DOHH2 (cell line): Measurements from ENCODE around the gene FBXO38.

Experiments used
- H3F3A ChIP-seq: fragments of 200-600 bp; sonication (generic), shearing (Covaris generic); 2 replicates; pipeline ENCODE4 v1.6.0; 2016; ENCODE audit warnings: antibody characterized with exemption, mild to moderate bottlenecking; ENCODE audit not compliant: control insufficient read depth, insufficient read depth
- H3K27ac ChIP-seq: fragments of 200-600 bp; sonication (generic); 2 replicates; pipeline ENCODE4 v1.5.1; 2014; ENCODE audit warnings: low read depth, mild to moderate bottlenecking, low read length, moderate library complexity
- H3K27me3 ChIP-seq: fragments of 200-600 bp; sonication (generic); 2 replicates; pipeline ENCODE4 v1.6.1; 2014; ENCODE audit warnings: mild to moderate bottlenecking, low read length, mixed read lengths; ENCODE audit not compliant: control insufficient read depth
- H3K36me3 ChIP-seq: fragments of 200-600 bp; sonication (generic); 2 replicates; pipeline ENCODE4 v1.6.1; 2014; ENCODE audit warnings: mild to moderate bottlenecking, low read length, moderate library complexity, mixed read lengths; ENCODE audit not compliant: control insufficient read depth
- H3K4me1 ChIP-seq: fragments of 200-600 bp; sonication (generic); 2 replicates; pipeline ENCODE4 v1.6.1; 2014; ENCODE audit warnings: mild to moderate bottlenecking, low read length, mixed read lengths; ENCODE audit not compliant: control insufficient read depth
- H3K4me2 ChIP-seq: fragments of 200-600 bp; sonication (generic); 2 replicates; pipeline ENCODE4 v1.6.0; 2014; ENCODE audit warnings: mild to moderate bottlenecking, low read length, moderate library complexity
- H3K4me3 ChIP-seq: fragments of 200-600 bp; sonication (generic); 2 replicates; pipeline ENCODE4 v1.5.1; 2014; ENCODE audit warnings: mild to moderate bottlenecking, low read length, mixed read lengths
- H3K79me2 ChIP-seq: fragments of 200-600 bp; sonication (generic); 2 replicates; pipeline ENCODE4 v1.6.1; 2014; ENCODE audit warnings: mild to moderate bottlenecking, low read length, mixed read lengths; ENCODE audit not compliant: control insufficient read depth
- H3K9me2 ChIP-seq: fragments of 200-600 bp; sonication (generic); replicated peaks from 2 replicates; pipeline ENCODE4 v1.6.1; 2014; ENCODE audit warnings: mild to moderate bottlenecking, low read length, mixed read lengths; ENCODE audit not compliant: control insufficient read depth
- H3K9me3 ChIP-seq: fragments of 200-600 bp; sonication (generic); 2 replicates; pipeline ENCODE4 v1.6.1; 2014; ENCODE audit warnings: antibody characterized with exemption, low read length, mixed read lengths; ENCODE audit not compliant: control insufficient read depth, insufficient read depth
- H4K20me1 ChIP-seq: fragments of 200-600 bp; sonication (generic); 2 replicates; pipeline ENCODE4 v1.6.0; 2014; ENCODE audit warnings: low read depth, mild to moderate bottlenecking, antibody characterized with exemption, low read length, moderate library complexity; ENCODE audit not compliant: control insufficient read depth, insufficient read depth
- CTCF ChIP-seq: fragments of 200-600 bp; sonication (generic); IDR thresholded peaks from one replicate; pipeline ENCODE4 v1.5.1; 2014; ENCODE audit warnings: antibody characterized with exemption, mild to moderate bottlenecking, low read depth, low read length; ENCODE audit not compliant: poor library complexity, severe bottlenecking
- EZH2phosphoT487 ChIP-seq: fragments of 200-600 bp; sonication (generic); IDR thresholded peaks from 2 replicates; pipeline ENCODE4 v1.6.1; 2017; ENCODE audit warnings: borderline replicate concordance, mild to moderate bottlenecking, antibody characterized with exemption, low read length, moderate library complexity, mixed read lengths

FBXO38 gene

GRCh38 chr5:148452499-148453193 lies 68.9 kb downstream of the FBXO38 start:
- Histone ChIP-seq H3F3A (no peaks in the 10 kb centered on the region), H3K36me3 (no peaks in the 10 kb centered on the region), H3K9me2 (no peaks in the 10 kb centered on the region), H3K4me2 (no peak overlapping the region), H3K79me2 (no peaks in the 10 kb centered on the region), H3K4me1 (no peaks in the 10 kb centered on the region), H3K27me3 (peaks cover 7% of the 10 kb centered on the region), H3K27ac (no peak overlapping the region), H3K9me3 (no peaks in the 10 kb centered on the region), H3K4me3 (no peak overlapping the region), H4K20me1 (no peaks in the 10 kb centered on the region)
- no peak for TF ChIP-seq CTCF
- no peak for TF ChIP-seq EZH2phosphoT487

GRCh38 chr5:148454576-148454975 lies 70.8 kb downstream of the FBXO38 start:
- peaks cover 5% of the 10 kb centered on the region for H3K27me3 ChIP-seq
- H3K36me3 ChIP-seq: no peaks in the 10 kb centered on the region
- H3K4me3 ChIP-seq: no peak overlapping the region
- H3K27ac ChIP-seq: no peak overlapping the region
- no peaks in the 10 kb centered on the region for H4K20me1 ChIP-seq
- H3K9me3 ChIP-seq: no peaks in the 10 kb centered on the region
- TF ChIP-seq CTCF: no peak
- no peak for TF ChIP-seq EZH2phosphoT487
- no peaks in the 10 kb centered on the region for H3F3A ChIP-seq
- no peaks in the 10 kb centered on the region for H3K4me1 ChIP-seq
- no peaks in the 10 kb centered on the region for H3K79me2 ChIP-seq
- H3K9me2 ChIP-seq: no peaks in the 10 kb centered on the region
- H3K4me2 ChIP-seq: no peak overlapping the region

- no peak overlapping the region for H3K4me2 ChIP-seq
- no peak overlapping the region for H3K27ac ChIP-seq
- H4K20me1 ChIP-seq: no peaks in the 10 kb centered on the region
- H3F3A ChIP-seq: no peaks in the 10 kb centered on the region
- TF ChIP-seq CTCF: no peak
- TF ChIP-seq EZH2phosphoT487: no peak
- no peaks in the 10 kb centered on the region for H3K36me3 ChIP-seq
- H3K9me3 ChIP-seq: no peaks in the 10 kb centered on the region
- no peaks in the 10 kb centered on the region for H3K79me2 ChIP-seq
- no peaks in the 10 kb centered on the region for H3K9me2 ChIP-seq
- no peaks in the 10 kb centered on the region for H3K4me1 ChIP-seq
- no peak overlapping the region for H3K4me3 ChIP-seq
- H3K27me3 ChIP-seq: peaks cover 5% of the 10 kb centered on the region
These were observed 71.4 kb downstream of the FBXO38 start for GRCh38 chr5:148455185-148455584.
